Putamen (tissue), 1 donor: Measurements from ENCODE around the gene ZNF236.
"Not testable (repeated sequence)": the region's sequence is repeated elsewhere in the genome, so short reads cannot be mapped to it uniquely, and the experiment has no call there.

ENCODE experiments used
- DNase-seq: peaks from one replicate; pipeline ENCODE4 v3.0.0-alpha.2; 2016; ENCODE audit warnings: low spot score

Gene ZNF236

GRCh38 chr18:76822506-76823160 lies at the start of gene ZNF236:
Gene ZNF236 (plus strand): TSS chr18:76822557. CDS start chr18:76822608, 51 bp downstream.
- DNase-seq, result peak; percentile 74

- DNase-seq, result no peak
Measured at GRCh38 chr18:76772665-76773064, 49.7 kb upstream of the ZNF236 start.

- not testable (repeated sequence) for DNase-seq
Measured at GRCh38 chr18:76777036-76777435, 45.3 kb upstream of the ZNF236 start.

GRCh38 chr18:76783786-76784484 lies 38.4 kb upstream of the ZNF236 start:
- no peak for DNase-seq

GRCh38 chr18:76785872-76786271 lies 36.5 kb upstream of the ZNF236 start:
- no peak for DNase-seq

GRCh38 chr18:76788571-76789317 lies 33.6 kb upstream of the ZNF236 start:
- DNase-seq, result no peak

GRCh38 chr18:76791106-76791505 lies 31.3 kb upstream of the ZNF236 start:
- no peak for DNase-seq

- no peak for DNase-seq
Measured at GRCh38 chr18:76791642-76792041, 30.7 kb upstream of the ZNF236 start.

GRCh38 chr18:76794326-76794725 lies 28.0 kb upstream of the ZNF236 start:
- DNase-seq, result no peak

- DNase-seq, result peak; percentile 32
Measured at GRCh38 chr18:76801567-76802505, 20.5 kb upstream of the ZNF236 start.

- DNase-seq, result no peak
Measured at GRCh38 chr18:76803413-76803812, 18.9 kb upstream of the ZNF236 start.

- DNase-seq, result peak; percentile 37
Measured at GRCh38 chr18:76803814-76804213, 18.5 kb upstream of the ZNF236 start.

GRCh38 chr18:76805221-76805620 lies 17.1 kb upstream of the ZNF236 start:
- no peak for DNase-seq

GRCh38 chr18:76806301-76806700 lies 16.1 kb upstream of the ZNF236 start:
- no peak for DNase-seq

- DNase-seq, result no peak
Measured at GRCh38 chr18:76808561-76808960, 13.8 kb upstream of the ZNF236 start.

GRCh38 chr18:76811530-76811929 lies 10.8 kb upstream of the ZNF236 start:
- DNase-seq, result not testable (repeated sequence)

GRCh38 chr18:76814256-76814655 lies 8.1 kb upstream of the ZNF236 start:
- DNase-seq, result no peak

- no peak for DNase-seq
Measured at GRCh38 chr18:76816127-76816526, 6.2 kb upstream of the ZNF236 start.

- no peak for DNase-seq
Measured at GRCh38 chr18:76817888-76818611, 4.3 kb upstream of the ZNF236 start.

GRCh38 chr18:76819411-76820136 lies 2.8 kb upstream of the ZNF236 start:
- no peak for DNase-seq
